ENCODE measurements around the gene SLC52A3.

GRCh38 chr20:710780-711450 lies 57.4 kb downstream of the SLC52A3 start:
- TF ChIP-seq CTCF (conservative IDR thresholded peaks at IDR 0.05; ENCODE audit: low read depth, low read length) (no peak), EZH2 (IDR thresholded peaks at IDR 0.05; ENCODE audit: low read length, unreplicated experiment) (no peak), EZH2phosphoT487 (IDR thresholded peaks at IDR 0.05; ENCODE audit: borderline replicate concordance, low read length) (no peak)

All from PC-3 (cell line).